Right lobe of liver (tissue), 6 donors: Measurements from ENCODE around the gene SUSD6. TPM values are rescaled to one million over a fixed set of nuclear protein-coding genes. Genes with fewer than 3 reads are reported as not detected.

Source experiments
- ATAC-seq, 4 donors: fragments of 200-7000 bp; cut with Tn5 transposase; one replicate each; pipeline ENCODE4 v1.9.1; 2020; ENCODE audit warnings: mild to moderate bottlenecking in 4 of 4, moderate library complexity in 4 of 4
- DNase-seq, 3 donors: peaks; one replicate each; pipeline ENCODE4 v3.0.0-alpha.2; 2020
- H3K27ac ChIP-seq, 3 donors: fragments of 200-600 bp; one replicate each; pipeline ENCODE4 v1.8.0; 2022
- H3K27me3 ChIP-seq, 2 donors: fragments of 200-600 bp; one replicate each; pipeline ENCODE4 v1.8.0; 2022
- H3K36me3 ChIP-seq, 4 donors: fragments of 200-600 bp; sonication (generic) in 1 of 4; one replicate each; pipeline versions ENCODE4 v1.5.1 to v1.8.0; 2017 to 2022; ENCODE audit warnings: control low read depth in 1 of 4
- H3K4me1 ChIP-seq, 4 donors: fragments of 200-600 bp; sonication (generic) in 1 of 4; one replicate each; pipeline versions ENCODE4 v1.5.1 to v1.8.0; 2017 to 2022; ENCODE audit warnings: control low read depth in 1 of 4
- H3K4me3 ChIP-seq, 3 donors: fragments of 200-600 bp; one replicate each; pipeline ENCODE4 v1.8.0; 2022
- H3K9me3 ChIP-seq, 4 donors: fragments of 200-600 bp; sonication (generic) in 1 of 4; one replicate each; pipeline versions ENCODE4 v1.5.1 to v1.8.0; 2017 to 2022; ENCODE audit warnings: control low read depth in 1 of 4
- POLR2A ChIP-seq: fragments of 450-650 bp; IDR thresholded peaks from one replicate; pipeline ENCODE4 v1.6.1; 2017; ENCODE audit warnings: antibody characterized with exemption, mild to moderate bottlenecking
- WGBS: methylation state at CpG from one replicate; pipeline ENCODE4 v1.1.6; 2018; ENCODE audit warnings: low coverage, low lambda C conversion rate; ENCODE audit not compliant: insufficient coverage; ENCODE audit errors: missing lambda C conversion rate; 5-methylcytosine and 5-hydroxymethylcytosine counted together
- intact Hi-C, 2 donors: fragments of 100-400 bp; cut with DNase I; formaldehyde crosslinking; loops; one replicate each; pipeline versions ENCODE4 v1.11.2 to v1.14.1; 2022
- total RNA-seq, 6 experiments: library from RNA; depleted of rRNA in 2 of 6; stranded (reverse); fragments of >200 nt in 2 of 6; fragmentation: NEBNext Ultra II Directional in 3 of 6; extraction: Animal tissue kit (Norgen Biotek cat#: 25700) in 3 of 6; gene quantifications; one replicate each; pipeline versions ENCODE4 v1.1.0 to v1.2.4, GENCODE V29; 2016 to 2023
- TF ChIP-seq, protein P1 (sequence below), 4 donors: fragments of 200-600 bp in 3 of 4; fragments of 450-650 bp in 1 of 4; IDR thresholded peaks; one replicate each; pipeline versions ENCODE4 v1.5.1 to v1.8.0; 2016 to 2022; ENCODE audit warnings: antibody characterized with exemption in 4 of 4, mild to moderate bottlenecking in 2 of 4
- donor health status: DM: no; HTN: yes; CAD: no.
- donor health status: DM: no; HTN: no; CAD: no.
- donor health status: DM: no; HTN: no; CAD: no.
- donor health status: DM: no; HTN: yes; CAD: no.
- donor health status: DM: no; HTN: yes; CAD: no.

The SUSD6 gene
- total RNA-seq, 6 experiments from 2014 or later, result 9.6 to 17.4 (median 12.5) TPM

- intact Hi-C loops, result no loop called here
Observed at GRCh38 chr14:69763761-69764510, 152.5 kb downstream of the SUSD6 start.

More at GRCh38 chr14:69763761-69764510, 152.5 kb downstream of the SUSD6 start:
- no peak overlapping the region for H3K27ac ChIP-seq
- 58% methylated on average over 4 of the region's 6 CpGs for WGBS
- no peaks in the 10 kb centered on the region for H3K9me3 ChIP-seq
- no peaks in the 10 kb centered on the region for H3K27me3 ChIP-seq
- peaks cover 0 to 12% (median 9%) of the 10 kb centered on the region in 4 donors for H3K36me3 ChIP-seq
- peaks cover 0 to 20% (median 5%) of the 10 kb centered on the region in 4 donors for H3K4me1 ChIP-seq
- H3K4me3 ChIP-seq, result no peak overlapping the region
- no peak for TF ChIP-seq POLR2A
- TF ChIP-seq, protein P1, sequence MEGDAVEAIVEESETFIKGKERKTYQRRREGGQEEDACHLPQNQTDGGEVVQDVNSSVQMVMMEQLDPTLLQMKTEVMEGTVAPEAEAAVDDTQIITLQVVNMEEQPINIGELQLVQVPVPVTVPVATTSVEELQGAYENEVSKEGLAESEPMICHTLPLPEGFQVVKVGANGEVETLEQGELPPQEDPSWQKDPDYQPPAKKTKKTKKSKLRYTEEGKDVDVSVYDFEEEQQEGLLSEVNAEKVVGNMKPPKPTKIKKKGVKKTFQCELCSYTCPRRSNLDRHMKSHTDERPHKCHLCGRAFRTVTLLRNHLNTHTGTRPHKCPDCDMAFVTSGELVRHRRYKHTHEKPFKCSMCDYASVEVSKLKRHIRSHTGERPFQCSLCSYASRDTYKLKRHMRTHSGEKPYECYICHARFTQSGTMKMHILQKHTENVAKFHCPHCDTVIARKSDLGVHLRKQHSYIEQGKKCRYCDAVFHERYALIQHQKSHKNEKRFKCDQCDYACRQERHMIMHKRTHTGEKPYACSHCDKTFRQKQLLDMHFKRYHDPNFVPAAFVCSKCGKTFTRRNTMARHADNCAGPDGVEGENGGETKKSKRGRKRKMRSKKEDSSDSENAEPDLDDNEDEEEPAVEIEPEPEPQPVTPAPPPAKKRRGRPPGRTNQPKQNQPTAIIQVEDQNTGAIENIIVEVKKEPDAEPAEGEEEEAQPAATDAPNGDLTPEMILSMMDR (IDR thresholded peaks at IDR 0.05), result no peak
- DNase-seq (no peak), ATAC-seq (no peak)

Other genes with a start within 250 kb of the SUSD6 start
- 10 to 100 TPM; 46.0 to 71.7 (median 68.5) TPM for gene ERH, start 213.3 kb upstream of the SUSD6 start, total RNA-seq
- gene SLC39A9, start 212.9 kb upstream of the SUSD6 start, total RNA-seq, result 10 to 100 TPM; 44.7 to 78.2 (median 58.2) TPM
- gene PLEKHD1, start 126.9 kb upstream of the SUSD6 start, total RNA-seq, result under 1 TPM in 1 of 6 experiments, not detected in 5; 0.04 TPM
- under 1 TPM in 3 of 6 experiments, not detected in 3; 0.06 to 0.11 (median 0.07) TPM for gene CCDC177, start 36.7 kb upstream of the SUSD6 start, total RNA-seq
- gene SRSF5, start 155.5 kb downstream of the SUSD6 start, total RNA-seq, result 100 to 1,000 TPM in 4 of 6 experiments, 10 to 100 TPM in 2; 82.3 to 204 (median 126) TPM
- gene SLC10A1, start 185.6 kb downstream of the SUSD6 start, total RNA-seq, result 100 to 1,000 TPM in 3 of 6 experiments, 10 to 100 TPM in 3; 61.5 to 260 (median 105) TPM